GM21717 (cell line): ENCODE measurements around the gene SRSF4.
"Not testable (repeated sequence)": the region's sequence is repeated elsewhere in the genome, so short reads cannot be mapped to it uniquely, and the experiment has no call there.

ENCODE experiments used
- ATAC-seq: cut with Tn5 transposase; IDR thresholded peaks from one replicate; pipeline ENCODE4 v1.9.1; 2021; ENCODE audit warnings: mild to moderate bottlenecking, moderate library complexity; ENCODE audit not compliant: unreplicated experiment

The SRSF4 gene

GRCh38 chr1:29126198-29126597 is 55.5 kb downstream of the SRSF4 start:
- ATAC-seq, result no peak

GRCh38 chr1:29125788-29126187 is 55.9 kb downstream of the SRSF4 start:
- no peak for ATAC-seq

GRCh38 chr1:29125237-29125641 is 56.5 kb downstream of the SRSF4 start:
- ATAC-seq, result no peak

GRCh38 chr1:29124366-29125236 is 57.1 kb downstream of the SRSF4 start:
- ATAC-seq, result no peak

GRCh38 chr1:29123887-29124365 is 57.8 kb downstream of the SRSF4 start, which contains the start of gene TMEM200B:
TSS of gene TMEM200B (minus strand) at chr1:29123903. CDS start at chr1:29121828, 2,075 bp downstream.
- ATAC-seq, result no peak

GRCh38 chr1:29123053-29123886 is 58.4 kb downstream of the SRSF4 start:
- no peak for ATAC-seq

- ATAC-seq, result no peak
Measured at GRCh38 chr1:29122682-29123052, 59.0 kb downstream of the SRSF4 start.

- ATAC-seq, result no peak
Measured at GRCh38 chr1:29121936-29122681, 59.6 kb downstream of the SRSF4 start.

GRCh38 chr1:29121516-29121935 is 60.2 kb downstream of the SRSF4 start:
- no peak for ATAC-seq

- no peak for ATAC-seq
Measured at GRCh38 chr1:29120947-29121485, 60.7 kb downstream of the SRSF4 start.

GRCh38 chr1:29120367-29120766 is 61.3 kb downstream of the SRSF4 start:
- no peak for ATAC-seq

- ATAC-seq, result no peak
Measured at GRCh38 chr1:29119121-29119929, 62.4 kb downstream of the SRSF4 start.

- no peak for ATAC-seq
Measured at GRCh38 chr1:29117381-29117780, 64.3 kb downstream of the SRSF4 start.

- ATAC-seq, result no peak
Measured at GRCh38 chr1:29114654-29115053, 67.0 kb downstream of the SRSF4 start.

- no peak for ATAC-seq
Measured at GRCh38 chr1:29113413-29114117, 68.1 kb downstream of the SRSF4 start.

- no peak for ATAC-seq
Measured at GRCh38 chr1:29112705-29113412, 68.8 kb downstream of the SRSF4 start.

- ATAC-seq, result not testable (repeated sequence)
Measured at GRCh38 chr1:29108041-29108440, 73.7 kb downstream of the SRSF4 start.

- ATAC-seq, result no peak
Measured at GRCh38 chr1:29105822-29106221, 75.9 kb downstream of the SRSF4 start.

- ATAC-seq, result no peak
Measured at GRCh38 chr1:29100487-29100886, 81.2 kb downstream of the SRSF4 start.
